C4-2B (cell line): ENCODE measurements around the gene IRGC.

Source experiments
- ZFX ChIP-seq: fragments of 450-650 bp; IDR thresholded peaks from 2 replicates; pipeline ENCODE4 v1.6.1; 2017
- TF ChIP-seq, protein P1 (sequence below): fragments of 450-650 bp; conservative IDR thresholded peaks from 2 replicates; pipeline ENCODE4 v1.5.1; 2017; ENCODE audit warnings: mild to moderate bottlenecking

DNA sequence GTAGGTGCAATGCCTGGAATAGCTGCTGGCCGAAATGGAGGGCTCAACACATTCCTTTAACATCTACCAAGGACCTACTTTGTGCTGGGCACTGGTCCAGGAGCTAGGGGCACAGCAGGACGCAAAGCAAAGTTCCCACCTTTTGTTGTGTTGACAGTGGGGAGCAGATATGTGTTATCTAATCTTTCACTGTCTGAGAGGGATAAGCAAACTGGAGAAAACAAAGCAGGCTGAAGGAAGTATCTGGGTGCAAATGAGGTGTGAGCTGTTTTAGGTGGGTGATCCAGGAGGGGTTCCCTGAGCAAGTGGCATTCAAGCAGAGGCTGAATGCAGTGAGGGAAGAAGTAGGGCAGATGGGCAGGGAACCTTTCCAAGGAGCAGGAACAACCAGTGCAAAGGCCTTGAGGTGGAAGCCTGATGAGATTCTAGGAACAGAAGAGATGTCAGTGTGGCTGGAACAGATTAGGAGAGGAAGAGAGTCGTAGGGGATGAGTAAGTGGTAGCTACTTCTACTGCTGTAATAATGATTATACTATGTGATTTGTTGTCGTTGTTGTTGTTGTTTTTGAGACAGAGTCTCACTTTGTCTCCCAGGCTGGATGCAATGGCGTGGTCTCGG lies 43.7 kb upstream of the IRGC start:
- TF ChIP-seq, protein P1, sequence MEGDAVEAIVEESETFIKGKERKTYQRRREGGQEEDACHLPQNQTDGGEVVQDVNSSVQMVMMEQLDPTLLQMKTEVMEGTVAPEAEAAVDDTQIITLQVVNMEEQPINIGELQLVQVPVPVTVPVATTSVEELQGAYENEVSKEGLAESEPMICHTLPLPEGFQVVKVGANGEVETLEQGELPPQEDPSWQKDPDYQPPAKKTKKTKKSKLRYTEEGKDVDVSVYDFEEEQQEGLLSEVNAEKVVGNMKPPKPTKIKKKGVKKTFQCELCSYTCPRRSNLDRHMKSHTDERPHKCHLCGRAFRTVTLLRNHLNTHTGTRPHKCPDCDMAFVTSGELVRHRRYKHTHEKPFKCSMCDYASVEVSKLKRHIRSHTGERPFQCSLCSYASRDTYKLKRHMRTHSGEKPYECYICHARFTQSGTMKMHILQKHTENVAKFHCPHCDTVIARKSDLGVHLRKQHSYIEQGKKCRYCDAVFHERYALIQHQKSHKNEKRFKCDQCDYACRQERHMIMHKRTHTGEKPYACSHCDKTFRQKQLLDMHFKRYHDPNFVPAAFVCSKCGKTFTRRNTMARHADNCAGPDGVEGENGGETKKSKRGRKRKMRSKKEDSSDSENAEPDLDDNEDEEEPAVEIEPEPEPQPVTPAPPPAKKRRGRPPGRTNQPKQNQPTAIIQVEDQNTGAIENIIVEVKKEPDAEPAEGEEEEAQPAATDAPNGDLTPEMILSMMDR = no peak
- no peak for TF ChIP-seq ZFX
